Measurements from ENCODE around the gene RPS6KA4. TPM values are rescaled to one million over a fixed set of nuclear protein-coding genes. Genes with fewer than 3 reads are reported as not detected.

RPS6KA4 gene
- total RNA-seq, 4 donors from 2014 or later = 2.4 to 37.4 (median 29.3) TPM

GRCh38 chr11:64317961-64318765, 40.8 kb upstream of the RPS6KA4 start, which contains the start of gene PRDX5:
Gene PRDX5, plus strand, starts transcription at chr11:64318121. Its CDS starts 95 bp downstream, at chr11:64318216.
- intact Hi-C loops (cut with DNase I; ENCODE audit: low total_unique reads) = no loop called here
- Histone ChIP-seq H3K27me3 (no peaks in the 10 kb centered on the region), H3K36me3 (no peaks in the 10 kb centered on the region), H3K27ac (peak within 1 kb of the TSS; percentile 97 to 98), H3K4me1 (no peaks in the 10 kb centered on the region), H3K9me3 (no peaks in the 10 kb centered on the region), H3K4me3 (peak within 1 kb of the TSS; percentile 74 to 75)
- DNase-seq = peak; percentile 94 to 97
- TF ChIP-seq CTCF (IDR thresholded peaks at IDR 0.05) (peak; percentile 44 to 80 (median 54)), POLR2A (IDR thresholded peaks at IDR 0.05) (peak; percentile 79 to 94)

- H3K4me1 ChIP-seq = no peaks in the 10 kb centered on the region
- no peaks in the 10 kb centered on the region for H3K36me3 ChIP-seq
- H3K27ac ChIP-seq = peak overlapping the region; percentile 97 to 98
- H3K27me3 ChIP-seq = no peaks in the 10 kb centered on the region
- H3K9me3 ChIP-seq = no peaks in the 10 kb centered on the region
- DNase-seq = peak in 1 of 2 donors; percentile 46
- peak overlapping the region; percentile 74 to 75 for H3K4me3 ChIP-seq
- intact Hi-C loops (cut with DNase I; ENCODE audit: low total_unique reads) = no loop called here
- TF ChIP-seq POLR2A (IDR thresholded peaks at IDR 0.05) = no peak
- TF ChIP-seq CTCF (IDR thresholded peaks at IDR 0.05) = no peak
Measured at GRCh38 chr11:64318766-64319761, 39.9 kb upstream of the RPS6KA4 start.

GRCh38 chr11:64320556-64320955, 38.4 kb upstream of the RPS6KA4 start:
- no peak overlapping the region for H3K4me3 ChIP-seq
- intact Hi-C loops (cut with DNase I; ENCODE audit: low total_unique reads) = no loop called here
- H3K36me3 ChIP-seq = no peaks in the 10 kb centered on the region
- TF ChIP-seq POLR2A (IDR thresholded peaks at IDR 0.05) (no peak), CTCF (IDR thresholded peaks at IDR 0.05) (no peak)
- H3K27me3 ChIP-seq = no peaks in the 10 kb centered on the region
- H3K4me1 ChIP-seq = no peaks in the 10 kb centered on the region
- H3K27ac ChIP-seq = no peak overlapping the region
- H3K9me3 ChIP-seq = no peaks in the 10 kb centered on the region
- no peak for DNase-seq

- Histone ChIP-seq H3K27ac (no peak overlapping the region), H3K4me1 (no peaks in the 10 kb centered on the region), H3K9me3 (no peaks in the 10 kb centered on the region), H3K27me3 (no peaks in the 10 kb centered on the region), H3K36me3 (no peaks in the 10 kb centered on the region), H3K4me3 (no peak overlapping the region)
- intact Hi-C loops (cut with DNase I; ENCODE audit: low total_unique reads) = no loop called here
- no peak for DNase-seq
- no peak for TF ChIP-seq POLR2A (IDR thresholded peaks at IDR 0.05)
- no peak for TF ChIP-seq CTCF (IDR thresholded peaks at IDR 0.05)
Measured at GRCh38 chr11:64321026-64321425, 37.9 kb upstream of the RPS6KA4 start.

All from uterus (tissue), 4 donors.